A549 (cell line): ENCODE results near the gene KDELR1. TPM values are rescaled to one million over a fixed set of nuclear protein-coding genes. Genes with fewer than 3 reads are reported as not detected.

Experiments used
- ATAC-seq, 2 experiments: fragments of 200-7000 bp in 1 of 2; fragments of >200 bp in 1 of 2; cut with Nextera tagmentation in 1 of 2; cut with Tn5 transposase in 1 of 2; 3 replicates each; pipeline versions ENCODE4 v1.8.0 to v1.9.1; 2018 to 2020; ENCODE audit warnings: mild to moderate bottlenecking in 1 of 2, moderate library complexity in 1 of 2
- CTCF ChIA-PET: fragments of 300-600 bp; sonication (Branson Sonifier 250); formaldehyde crosslinking; extraction: SDS; loops from one replicate; lab custom pipeline; 2021; ENCODE audit warnings: antibody characterized with exemption, inconsistent platforms; lab: Yijun Ruan, JAX
- POLR2A ChIA-PET: fragments of 350-600 bp; formaldehyde crosslinking; extraction: SDS; loops from one replicate; lab custom pipeline; 2021; ENCODE audit warnings: antibody characterized with exemption, inconsistent platforms; lab: Yijun Ruan, JAX
- DNase-seq, 2 experiments: peaks; one replicate each; pipeline versions ENCODE4 v3.0.0 to v3.0.0-alpha.2; 2011 to 2016; ENCODE audit warnings: low read depth in 1 of 2, low spot score in 1 of 2
- FAIRE-seq: peaks from 2 replicates; lab custom pipeline; 2011; peaks lifted over from hg19 to GRCh38; lab: Jason Lieb, UNC
- H3K27ac ChIP-seq, 2 experiments: fragments of >200 bp; sonication (Bioruptor Twin); formaldehyde crosslinking; 3 replicates each; pipeline ENCODE4 v1.5.1; 2016 to 2017
- H3K4me1 ChIP-seq: fragments of >200 bp; sonication (Bioruptor Twin); formaldehyde crosslinking; 3 replicates; pipeline ENCODE4 v1.6.1; 2016
- H3K4me2 ChIP-seq: fragments of >200 bp; sonication (Bioruptor Twin); formaldehyde crosslinking; 3 replicates; pipeline ENCODE4 v1.6.1; 2016
- H3K4me3 ChIP-seq: fragments of >200 bp; sonication (Bioruptor Twin); formaldehyde crosslinking; 3 replicates; pipeline ENCODE4 v1.5.1; 2016
- H3K9me3 ChIP-seq: fragments of >200 bp; sonication (Bioruptor Twin); formaldehyde crosslinking; 3 replicates; pipeline ENCODE4 v1.6.1; 2016
- CEBPB ChIP-seq, 2 experiments: fragments of >200 bp in 1 of 2; sonication (Bioruptor Twin) in 1 of 2; formaldehyde crosslinking in 1 of 2; IDR thresholded peaks; 2 replicates each; pipeline ENCODE4 v1.6.1; 2012 to 2016
- EHF ChIP-seq: fragments of 250-450 bp; sonication (Bioruptor Pico); IDR thresholded peaks from 2 replicates; pipeline ENCODE4 v1.5.0; 2020; ENCODE audit warnings: mild to moderate bottlenecking
- EHMT2 ChIP-seq: fragments of 200-600 bp; sonication (generic); IDR thresholded peaks from 2 replicates; pipeline ENCODE4 v1.6.1; 2016; ENCODE audit warnings: antibody characterized with exemption, low read depth, mild to moderate bottlenecking, moderate library complexity
- FOSL2 ChIP-seq, 2 experiments: fragments of 450-650 bp in 1 of 2; fragments of >200 bp in 1 of 2; sonication (Bioruptor Twin) in 1 of 2; formaldehyde crosslinking; IDR thresholded peaks; 2 replicates each; pipeline versions ENCODE4 v1.5.0 to v1.6.1; 2016 to 2020; ENCODE audit warnings: mild to moderate bottlenecking in 1 of 2, moderate library complexity in 1 of 2
- HOXB5 ChIP-seq: fragments of 250-450 bp; sonication (Bioruptor Pico); IDR thresholded peaks from 2 replicates; pipeline ENCODE4 v1.5.0; 2020; ENCODE audit warnings: mild to moderate bottlenecking, moderate library complexity
- JUN ChIP-seq, 2 experiments: fragments of >200 bp; sonication (Bioruptor Twin); formaldehyde crosslinking; IDR thresholded peaks; 2 replicates in 1 of 2; 3 replicates in 1 of 2; pipeline ENCODE4 v1.6.1; 2016 to 2017
- KDM1A ChIP-seq: fragments of 200-600 bp; sonication (generic); IDR thresholded peaks from 2 replicates; pipeline ENCODE4 v1.6.1; 2016; ENCODE audit warnings: low read depth, mild to moderate bottlenecking
- MAFK ChIP-seq: fragments of 450-650 bp; IDR thresholded peaks from 2 replicates; pipeline ENCODE4 v1.6.1; 2014; ENCODE audit not compliant: partially characterized antibody
- MYC ChIP-seq: IDR thresholded peaks from 2 replicates; pipeline ENCODE4 v1.6.1; 2012; ENCODE audit warnings: mild to moderate bottlenecking, inconsistent platforms, low read length, improper control_type of control experiment, borderline replicate concordance
- POLR2A ChIP-seq: IDR thresholded peaks from 2 replicates; pipeline ENCODE4 v1.6.1; 2012; ENCODE audit warnings: mild to moderate bottlenecking, low read length
- RAD21 ChIP-seq, 2 experiments: fragments of >200 bp in 1 of 2; sonication (Bioruptor Twin) in 1 of 2; formaldehyde crosslinking in 1 of 2; IDR thresholded peaks in 1 of 2; conservative IDR thresholded peaks in 1 of 2; 2 replicates in 1 of 2; 3 replicates in 1 of 2; pipeline ENCODE4 v1.6.1; 2012 to 2018; ENCODE audit warnings: inconsistent platforms in 1 of 2
- RCOR1 ChIP-seq: fragments of 150-350 bp; IDR thresholded peaks from 2 replicates; pipeline ENCODE4 v1.6.1; 2014; ENCODE audit warnings: antibody characterized with exemption, low read length, low read depth
- SMC3 ChIP-seq: fragments of >200 bp; sonication (Bioruptor Twin); formaldehyde crosslinking; IDR thresholded peaks from 3 replicates; pipeline ENCODE4 v1.6.1; 2018; ENCODE audit warnings: inconsistent platforms
- SREBF2 ChIP-seq: fragments of 450-650 bp; IDR thresholded peaks from 2 replicates; pipeline ENCODE4 v1.6.1; 2014; ENCODE audit warnings: mild to moderate bottlenecking, moderate library complexity
- TP53 ChIP-seq: fragments of 250-450 bp; sonication (Bioruptor Pico); IDR thresholded peaks from 2 replicates; pipeline ENCODE4 v1.5.0; 2021; ENCODE audit warnings: mild to moderate bottlenecking, moderate library complexity
- ZC3H11A ChIP-seq: fragments of 450-650 bp; IDR thresholded peaks from 2 replicates; pipeline ENCODE4 v1.6.1; 2014; ENCODE audit warnings: antibody characterized with exemption, mild to moderate bottlenecking
- ZFP36 ChIP-seq: fragments of 450-650 bp; IDR thresholded peaks from 2 replicates; pipeline ENCODE4 v1.6.1; 2014; ENCODE audit warnings: borderline replicate concordance; ENCODE audit not compliant: partially characterized antibody
- WGBS: methylation state at CpG from one replicate; pipeline ENCODE4 v1.1.6; 2017; ENCODE audit errors: missing lambda C conversion rate; 5-methylcytosine and 5-hydroxymethylcytosine counted together
- polyA minus RNA-seq: library from RNA; depleted of rRNA, polyadenylated mRNA; stranded (reverse); fragments of >200 nt; gene quantifications from 2 replicates; pipeline ENCODE4 v1.2.3, GENCODE V29; 2011; rRNA and poly(A)+ RNA removed
- polyA plus RNA-seq, 4 experiments: library from polyadenylated mRNA; depleted of rRNA in 3 of 4; stranded (reverse); fragments of >200 nt; fragmentation: RNase III in 1 of 4; extraction: RNeasy Plus Mini Kit Qiagen cat#74134 plus additional on column Dnase treatment in 1 of 4; gene quantifications; 2 replicates in 3 of 4; 3 replicates in 1 of 4; pipeline ENCODE4 v1.2.3, GENCODE V29; 2011 to 2017
- TF ChIP-seq, protein P1 (sequence below): fragments of >200 bp; sonication (Bioruptor Twin); formaldehyde crosslinking; IDR thresholded peaks from 3 replicates; pipeline ENCODE4 v1.5.1; 2016
- TF ChIP-seq, protein P2 (sequence below): IDR thresholded peaks from 2 replicates; pipeline ENCODE4 v1.6.1; 2012; ENCODE audit warnings: low read depth, borderline replicate concordance
- TF ChIP-seq, protein P3 (sequence below): fragments of >200 bp; sonication (Bioruptor Twin); formaldehyde crosslinking; IDR thresholded peaks from 2 replicates; pipeline ENCODE4 v1.6.1; 2016

The KDELR1 gene
- polyA plus RNA-seq (2011; rRNA removed) (200 and 270 TPM in 2 replicates), polyA plus RNA-seq (2017; fragmentation: RNase III; extraction: RNeasy Plus Mini Kit Qiagen cat#74134 plus additional on column Dnase treatment) (280 to 318 TPM (median 302 TPM) in 3 replicates), polyA minus RNA-seq (222 and 240 TPM in 2 replicates)
- 203 and 269 TPM in 2 replicates for polyA plus RNA-seq (2012; cell fraction: cytosol; rRNA removed)
- polyA plus RNA-seq (2012; cell fraction: nucleus; rRNA removed): 238 and 248 TPM in 2 replicates

DNA sequence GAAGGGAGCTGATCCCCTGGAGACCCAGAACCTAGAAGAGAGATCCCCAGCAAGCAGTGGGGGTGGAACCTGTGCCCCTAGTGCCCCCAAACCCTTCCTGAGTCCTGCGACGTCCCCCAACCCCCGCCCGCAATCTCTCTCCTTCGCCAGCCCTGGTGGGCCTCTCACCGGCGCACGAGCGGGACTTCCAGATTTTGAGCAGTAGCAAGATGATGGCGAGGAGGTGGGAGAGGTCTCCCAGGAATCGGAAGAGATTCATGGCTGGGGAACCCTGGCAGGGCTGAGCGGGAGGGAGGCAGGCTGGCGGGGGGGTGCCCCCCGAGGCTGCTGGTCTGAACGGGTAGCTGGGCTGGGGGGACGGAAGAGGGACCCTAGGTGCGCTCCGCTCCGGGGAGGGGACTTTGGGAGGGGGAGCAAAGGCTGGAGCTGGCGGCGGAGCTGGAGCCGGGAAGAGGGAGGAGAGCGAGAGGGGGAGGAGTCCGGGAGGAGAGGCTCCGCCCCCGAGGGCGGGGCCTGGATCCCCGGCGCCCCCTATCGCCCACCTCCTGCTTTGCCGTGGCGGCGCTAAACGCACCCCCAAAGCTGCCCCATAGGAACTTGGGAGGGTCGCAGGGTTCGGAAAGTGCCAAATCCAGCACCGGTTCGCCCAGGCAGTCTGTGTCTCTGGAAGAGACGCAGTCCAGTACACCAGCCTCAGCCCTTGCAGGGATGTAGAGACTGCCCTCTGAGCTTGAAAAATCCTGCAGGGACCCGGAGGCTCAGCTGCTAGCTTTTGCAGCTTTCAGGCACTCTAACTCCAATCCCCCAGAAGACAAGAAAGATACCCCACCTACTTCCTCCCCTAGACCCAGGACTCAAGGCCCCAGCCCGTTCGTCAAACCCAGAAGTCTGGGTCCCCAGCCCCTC, at the start of gene KDELR1:
TSS of gene KDELR1 (minus strand) at position 452 of the 906 bp plus-strand sequence. CDS start at position 259, 193 bp downstream.
- peak within 1 kb of the TSS; percentile 97 for H3K4me3 ChIP-seq
- no peaks in the 10 kb centered on the region for H3K9me3 ChIP-seq
- ATAC-seq (peak; percentile 54 to 72), FAIRE-seq (no peak), DNase-seq (peak; percentile 77 to 78)
- peak within 1 kb of the TSS; percentile 97 for H3K4me2 ChIP-seq
- H3K4me1 ChIP-seq: peaks cover 54% of the 10 kb centered on the region
- peak within 1 kb of the TSS; percentile 95 to 97 for H3K27ac ChIP-seq
- TF ChIP-seq CEBPB (IDR thresholded peaks at IDR 0.05): no peak
- TF ChIP-seq, protein P1, sequence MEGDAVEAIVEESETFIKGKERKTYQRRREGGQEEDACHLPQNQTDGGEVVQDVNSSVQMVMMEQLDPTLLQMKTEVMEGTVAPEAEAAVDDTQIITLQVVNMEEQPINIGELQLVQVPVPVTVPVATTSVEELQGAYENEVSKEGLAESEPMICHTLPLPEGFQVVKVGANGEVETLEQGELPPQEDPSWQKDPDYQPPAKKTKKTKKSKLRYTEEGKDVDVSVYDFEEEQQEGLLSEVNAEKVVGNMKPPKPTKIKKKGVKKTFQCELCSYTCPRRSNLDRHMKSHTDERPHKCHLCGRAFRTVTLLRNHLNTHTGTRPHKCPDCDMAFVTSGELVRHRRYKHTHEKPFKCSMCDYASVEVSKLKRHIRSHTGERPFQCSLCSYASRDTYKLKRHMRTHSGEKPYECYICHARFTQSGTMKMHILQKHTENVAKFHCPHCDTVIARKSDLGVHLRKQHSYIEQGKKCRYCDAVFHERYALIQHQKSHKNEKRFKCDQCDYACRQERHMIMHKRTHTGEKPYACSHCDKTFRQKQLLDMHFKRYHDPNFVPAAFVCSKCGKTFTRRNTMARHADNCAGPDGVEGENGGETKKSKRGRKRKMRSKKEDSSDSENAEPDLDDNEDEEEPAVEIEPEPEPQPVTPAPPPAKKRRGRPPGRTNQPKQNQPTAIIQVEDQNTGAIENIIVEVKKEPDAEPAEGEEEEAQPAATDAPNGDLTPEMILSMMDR: peak; percentile 90
- TF ChIP-seq, protein P2, sequence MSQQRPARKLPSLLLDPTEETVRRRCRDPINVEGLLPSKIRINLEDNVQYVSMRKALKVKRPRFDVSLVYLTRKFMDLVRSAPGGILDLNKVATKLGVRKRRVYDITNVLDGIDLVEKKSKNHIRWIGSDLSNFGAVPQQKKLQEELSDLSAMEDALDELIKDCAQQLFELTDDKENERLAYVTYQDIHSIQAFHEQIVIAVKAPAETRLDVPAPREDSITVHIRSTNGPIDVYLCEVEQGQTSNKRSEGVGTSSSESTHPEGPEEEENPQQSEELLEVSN: 0 out of 2 replicates have a peak, but pooled peaks have one; percentile 11
- peak; percentile 72 for TF ChIP-seq POLR2A
- no peak for TF ChIP-seq ZC3H11A
- TF ChIP-seq MYC: no peak
- peak; percentile 47 to 53; a peak in 2 of 5 replicates for TF ChIP-seq JUN (IDR thresholded peaks at IDR 0.05)
- TF ChIP-seq SMC3: peak; percentile 60
- TF ChIP-seq RAD21 (conservative IDR thresholded peaks at IDR 0.05 in 1 of 2, IDR thresholded peaks at IDR 0.05 in 1 of 2): peak; percentile 31 to 47; a peak in 4 of 5 replicates
- WGBS: 2% methylated on average over 37 of the region's 42 CpGs
- POLR2A ChIA-PET: interaction anchor here (0.5 to 2.1 kb wide), 18 partner anchors 8 to 290 kb away, joined by 3 to 12 read pairs (median 5); partner anchors contain the start of genes EMP3, RPL18, SPHK2 and SYNGR4
- CTCF ChIA-PET: interaction anchor here (0.5 to 2.4 kb wide), 69 partner anchors 8 to 396 kb away, joined by 3 to 54 read pairs (median 4); partner anchors contain the start of genes CA11, CARD8, EMP3 and FAM83E

DNA sequence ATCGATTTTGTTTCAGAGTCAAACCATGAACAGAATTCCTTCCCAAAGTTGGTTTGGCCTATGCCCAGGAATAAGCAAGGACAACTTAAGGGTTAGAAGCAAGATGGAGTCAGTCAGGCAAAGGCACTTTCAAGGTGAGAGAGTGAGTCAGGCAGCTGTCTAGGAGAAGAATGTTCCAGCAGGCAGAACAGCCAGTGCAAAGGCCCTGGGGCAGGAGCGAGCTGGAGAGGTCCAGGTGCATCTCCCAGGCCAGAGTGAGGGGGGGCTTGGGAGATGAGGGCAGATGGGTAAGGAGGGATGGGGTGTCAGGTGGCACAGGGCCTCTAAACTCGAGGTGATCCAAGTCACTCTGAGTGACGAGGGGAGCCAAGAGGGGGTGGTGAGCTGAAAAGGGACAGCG, 45.2 kb upstream of the KDELR1 start:
- FAIRE-seq (no peak), DNase-seq (no peak), ATAC-seq (0 out of 6 replicates have a peak, but pooled peaks of 1 of the 2 experiments have one; percentile 21)
- H3K4me3 ChIP-seq: no peak overlapping the region
- TF ChIP-seq KDM1A: no peak
- TF ChIP-seq TP53 (CRISPR knock-in tag): no peak
- TF ChIP-seq RAD21 (conservative IDR thresholded peaks at IDR 0.05 in 1 of 2, IDR thresholded peaks at IDR 0.05 in 1 of 2): no peak
- TF ChIP-seq SMC3: no peak
- TF ChIP-seq, protein P3, sequence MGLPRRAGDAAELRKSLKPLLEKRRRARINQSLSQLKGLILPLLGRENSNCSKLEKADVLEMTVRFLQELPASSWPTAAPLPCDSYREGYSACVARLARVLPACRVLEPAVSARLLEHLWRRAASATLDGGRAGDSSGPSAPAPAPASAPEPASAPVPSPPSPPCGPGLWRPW: no peak
- TF ChIP-seq EHMT2: no peak
- TF ChIP-seq FOSL2 (IDR thresholded peaks at IDR 0.05): no peak
- TF ChIP-seq FOSL2 (CRISPR knock-in tag; IDR thresholded peaks at IDR 0.05): no peak
- no peak for TF ChIP-seq RCOR1
- no peak for TF ChIP-seq SREBF2
- no peak for TF ChIP-seq MAFK
- no peak for TF ChIP-seq EHF
- no peak for TF ChIP-seq MYC
- no peak for TF ChIP-seq HOXB5
- TF ChIP-seq CEBPB (IDR thresholded peaks at IDR 0.05): no peak
- TF ChIP-seq ZFP36: no peak
- CTCF ChIA-PET: interaction anchor here (0.8 to 5.6 kb wide), 5 partner anchors 9 to 147 kb away, joined by 3 to 30 read pairs (median 3); partner anchors contain the start of genes GRIN2D and GRWD1
- WGBS: 81% methylated on average over 5 of the region's 5 CpGs
- POLR2A ChIA-PET: no interaction called here
- no peak overlapping the region for H3K4me2 ChIP-seq
- no peaks in the 10 kb centered on the region for H3K4me1 ChIP-seq
- H3K9me3 ChIP-seq: no peaks in the 10 kb centered on the region; the same call in 2 of the 3 replicates
- no peak overlapping the region for H3K27ac ChIP-seq
